HCT116 (cell line): ENCODE data around the gene CREBBP. TPM values are rescaled to one million over a fixed set of nuclear protein-coding genes. Genes with fewer than 3 reads are reported as not detected.

ENCODE experiments used
- ATAC-seq: fragments of 200-7000 bp; cut with Tn5 transposase; 2 replicates; pipeline ENCODE4 v1.9.1; 2020; ENCODE audit warnings: mild to moderate bottlenecking, moderate library complexity
- BruUV-seq: library from RNA; stranded (reverse); fragments of 400-500 nt; replicated peaks from 2 replicates; lab custom pipeline; 2021; lab: Mats Ljungman, UMichigan
- CTCF ChIA-PET: fragments of 300-600 bp; sonication (Branson Sonifier 250); formaldehyde crosslinking; loops from one replicate; lab custom pipeline; 2021; ENCODE audit warnings: antibody characterized with exemption; lab: Charles Lee
- POLR2A ChIA-PET: fragments of 300-600, 350-600 bp; sonication (Branson Sonifier 250); formaldehyde crosslinking; loops from one replicate; lab custom pipeline; 2021; ENCODE audit warnings: antibody characterized with exemption; lab: Charles Lee
- RAD21 ChIA-PET, 2 experiments: fragments of 300-600 bp; sonication (Branson Sonifier 250); formaldehyde crosslinking; loops; one replicate each; lab custom pipeline; 2023; ENCODE audit warnings: low total read pairs in 2 of 2; ENCODE audit not compliant: uncharacterized antibody in 2 of 2, unreplicated experiment in 2 of 2, low non-redundant PET in 1 of 2; lab: Charles Lee
- DNase-seq: peaks from one replicate; pipeline ENCODE4 v3.0.0-alpha.2; 2010; ENCODE audit warnings: low read depth, low spot score
- H2AFZ ChIP-seq: fragments of 200-600 bp; shearing (Covaris generic), sonication (generic); 2 replicates; pipeline ENCODE4 v1.6.1; 2017; ENCODE audit warnings: low read depth, mixed run types, mixed read lengths, antibody characterized with exemption, low read length; ENCODE audit not compliant: poor library complexity, severe bottlenecking
- H3K27ac ChIP-seq: 2 replicates; pipeline ENCODE4 v1.5.1; 2012; ENCODE audit warnings: low read depth, low read length
- H3K27me3 ChIP-seq: fragments of 200-600 bp; sonication (generic); 2 replicates; pipeline ENCODE4 v1.6.1; 2016; ENCODE audit warnings: mixed run types, low read length, mixed read lengths; ENCODE audit not compliant: insufficient read depth
- H3K36me3 ChIP-seq, 2 experiments: fragments of 200-500 bp in 1 of 2; fragments of 200-600 bp in 1 of 2; sonication (Bioruptor generic) in 1 of 2; sonication (generic) in 1 of 2; 2 replicates each; pipeline versions ENCODE4 v1.5.1 to v1.6.1; 2014 to 2016; ENCODE audit warnings: low read length in 2 of 2, inconsistent platforms in 1 of 2, mixed read lengths in 1 of 2, mixed run types in 1 of 2; ENCODE audit not compliant: insufficient read depth in 2 of 2, control insufficient read depth in 1 of 2
- H3K4me1 ChIP-seq, 2 experiments: fragments of 200-600 bp in 1 of 2; sonication (generic) in 1 of 2; 2 replicates each; pipeline versions ENCODE4 v1.5.1 to v1.6.1; 2012 to 2017; ENCODE audit warnings: low read length in 2 of 2, inconsistent platforms in 1 of 2, mild to moderate bottlenecking in 1 of 2, mixed read lengths in 1 of 2, mixed run types in 1 of 2, moderate library complexity in 1 of 2; ENCODE audit not compliant: insufficient read depth in 2 of 2, control insufficient read depth in 1 of 2
- H3K4me2 ChIP-seq: fragments of 200-600 bp; sonication (generic); 2 replicates; pipeline ENCODE4 v1.6.1; 2017; ENCODE audit warnings: mixed run types, low read length, mixed read lengths
- H3K4me3 ChIP-seq, 2 experiments: fragments of 200-600 bp in 1 of 2; sonication (generic) in 1 of 2; replicated peaks in 1 of 2; 2 replicates each; pipeline ENCODE4 v1.5.1; 2011 to 2016; ENCODE audit warnings: low read length in 2 of 2, control low read depth in 1 of 2, low read depth in 1 of 2, mild to moderate bottlenecking in 1 of 2, mixed read lengths in 1 of 2, mixed run types in 1 of 2
- H3K79me2 ChIP-seq: fragments of 200-600 bp; sonication (generic); 2 replicates; pipeline ENCODE4 v1.6.1; 2017; ENCODE audit warnings: mild to moderate bottlenecking, mixed run types, low read length, moderate library complexity, mixed read lengths; ENCODE audit not compliant: insufficient read depth
- H3K9ac ChIP-seq: fragments of 200-600 bp; sonication (generic); 2 replicates; pipeline ENCODE4 v1.6.1; 2016; ENCODE audit warnings: low read length, mixed read lengths
- H3K9me2 ChIP-seq: fragments of 200-600 bp; sonication (generic), shearing (Covaris generic); 2 replicates; pipeline ENCODE4 v1.6.1; 2017; ENCODE audit warnings: mixed run types, mild to moderate bottlenecking, moderate library complexity; ENCODE audit not compliant: insufficient read depth
- H3K9me3 ChIP-seq, 2 experiments: fragments of 200-500 bp in 1 of 2; fragments of 200-600 bp in 1 of 2; sonication (Bioruptor generic) in 1 of 2; sonication (generic) in 1 of 2; 2 replicates each; pipeline ENCODE4 v1.6.1; 2014 to 2017; ENCODE audit warnings: low read length in 2 of 2, mixed read lengths in 2 of 2, inconsistent platforms in 1 of 2, low read depth in 1 of 2, mild to moderate bottlenecking in 1 of 2, mixed run types in 1 of 2, moderate library complexity in 1 of 2; ENCODE audit not compliant: control insufficient read depth in 1 of 2, insufficient read depth in 1 of 2
- H4K20me1 ChIP-seq: fragments of 200-600 bp; sonication (generic), shearing (Covaris generic); 2 replicates; pipeline ENCODE4 v1.6.1; 2017; ENCODE audit warnings: mixed run types, mild to moderate bottlenecking, moderate library complexity; ENCODE audit not compliant: insufficient read depth
- EGR1 ChIP-seq: IDR thresholded peaks from 2 replicates; pipeline ENCODE4 v1.6.1; 2012; ENCODE audit warnings: low read depth
- ELF1 ChIP-seq: IDR thresholded peaks from 2 replicates; pipeline ENCODE4 v1.6.1; 2012; ENCODE audit warnings: low read depth, borderline replicate concordance
- JUND ChIP-seq: IDR thresholded peaks from 2 replicates; pipeline ENCODE4 v1.6.1; 2012
- POLR2A ChIP-seq: IDR thresholded peaks from 2 replicates; pipeline ENCODE4 v1.7.0; 2011; ENCODE audit warnings: borderline replicate concordance; ENCODE audit not compliant: insufficient read depth, insufficient read length; ENCODE audit errors: extremely low read depth
- POLR2AphosphoS5 ChIP-seq: IDR thresholded peaks from 2 replicates; pipeline ENCODE4 v1.6.1; 2011; ENCODE audit warnings: mild to moderate bottlenecking, low read depth, low read length, moderate library complexity
- RAD21 ChIP-seq: IDR thresholded peaks from 2 replicates; pipeline ENCODE4 v1.6.1; 2012; ENCODE audit warnings: low read depth, mild to moderate bottlenecking
- ZBTB33 ChIP-seq: IDR thresholded peaks from 2 replicates; pipeline ENCODE4 v1.6.1; 2011; ENCODE audit warnings: mild to moderate bottlenecking, low read length, moderate library complexity; ENCODE audit not compliant: insufficient replicate concordance; ENCODE audit errors: extremely low read depth
- ZFX ChIP-seq: fragments of 450-650 bp; IDR thresholded peaks from 2 replicates; pipeline ENCODE4 v1.6.1; 2017
- intact Hi-C: fragments of 100-400 bp; cut with micrococcal nuclease; formaldehyde crosslinking; loops from 2 replicates; pipeline ENCODE4 v1.10.0; 2022
- total RNA-seq: library from RNA; stranded (reverse); gene quantifications from one replicate; pipeline ENCODE4 v1.2.1, GENCODE V29; 2021; ENCODE audit not compliant: unreplicated experiment
- TF ChIP-seq, protein P1 (sequence below): IDR thresholded peaks from 2 replicates; pipeline ENCODE4 v1.6.1; 2012; ENCODE audit warnings: low read depth

The CREBBP gene
- total RNA-seq, 1 experiment from 2014 or later, result 42.7 TPM

GRCh38 chr16:3868556-3868955 lies 12.0 kb downstream of the CREBBP start:
- Histone ChIP-seq H2AFZ (no peak overlapping the region), H3K36me3 (no peaks in the 10 kb centered on the region), H3K4me3 (no peak overlapping the region), H3K9me2 (no peaks in the 10 kb centered on the region), H3K79me2 (peaks cover 100% of the 10 kb centered on the region), H3K4me2 (no peak overlapping the region), H3K9me3 (no peaks in the 10 kb centered on the region), H3K9ac (no peak overlapping the region), H3K27me3 (no peaks in the 10 kb centered on the region), H3K27ac (no peak overlapping the region), H4K20me1 (peaks cover 23% of the 10 kb centered on the region; the same call in 1 of the 2 replicates), H3K4me1 (peaks cover 14 to 25% of the 10 kb centered on the region in 2 experiments)
- intact Hi-C loops, result no loop called here
- ATAC-seq (no peak), DNase-seq (no peak)
- no TSS peak for BruUV-seq
- ChIA-PET CTCF (no interaction called here), RAD21 (no interaction called here), POLR2A (no interaction called here)
- TF ChIP-seq EGR1, result no peak
- no peak for TF ChIP-seq RAD21
- TF ChIP-seq ZBTB33, result no peak
- TF ChIP-seq, protein P1, sequence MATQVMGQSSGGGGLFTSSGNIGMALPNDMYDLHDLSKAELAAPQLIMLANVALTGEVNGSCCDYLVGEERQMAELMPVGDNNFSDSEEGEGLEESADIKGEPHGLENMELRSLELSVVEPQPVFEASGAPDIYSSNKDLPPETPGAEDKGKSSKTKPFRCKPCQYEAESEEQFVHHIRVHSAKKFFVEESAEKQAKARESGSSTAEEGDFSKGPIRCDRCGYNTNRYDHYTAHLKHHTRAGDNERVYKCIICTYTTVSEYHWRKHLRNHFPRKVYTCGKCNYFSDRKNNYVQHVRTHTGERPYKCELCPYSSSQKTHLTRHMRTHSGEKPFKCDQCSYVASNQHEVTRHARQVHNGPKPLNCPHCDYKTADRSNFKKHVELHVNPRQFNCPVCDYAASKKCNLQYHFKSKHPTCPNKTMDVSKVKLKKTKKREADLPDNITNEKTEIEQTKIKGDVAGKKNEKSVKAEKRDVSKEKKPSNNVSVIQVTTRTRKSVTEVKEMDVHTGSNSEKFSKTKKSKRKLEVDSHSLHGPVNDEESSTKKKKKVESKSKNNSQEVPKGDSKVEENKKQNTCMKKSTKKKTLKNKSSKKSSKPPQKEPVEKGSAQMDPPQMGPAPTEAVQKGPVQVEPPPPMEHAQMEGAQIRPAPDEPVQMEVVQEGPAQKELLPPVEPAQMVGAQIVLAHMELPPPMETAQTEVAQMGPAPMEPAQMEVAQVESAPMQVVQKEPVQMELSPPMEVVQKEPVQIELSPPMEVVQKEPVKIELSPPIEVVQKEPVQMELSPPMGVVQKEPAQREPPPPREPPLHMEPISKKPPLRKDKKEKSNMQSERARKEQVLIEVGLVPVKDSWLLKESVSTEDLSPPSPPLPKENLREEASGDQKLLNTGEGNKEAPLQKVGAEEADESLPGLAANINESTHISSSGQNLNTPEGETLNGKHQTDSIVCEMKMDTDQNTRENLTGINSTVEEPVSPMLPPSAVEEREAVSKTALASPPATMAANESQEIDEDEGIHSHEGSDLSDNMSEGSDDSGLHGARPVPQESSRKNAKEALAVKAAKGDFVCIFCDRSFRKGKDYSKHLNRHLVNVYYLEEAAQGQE, result no peak
- TF ChIP-seq POLR2A, result no peak
- no peak for TF ChIP-seq ELF1
- TF ChIP-seq JUND, result no peak
- TF ChIP-seq ZFX, result no peak
- TF ChIP-seq POLR2AphosphoS5, result no peak
